ENCODE measurements around the gene TLX1. TPM values are rescaled to one million over a fixed set of nuclear protein-coding genes. Genes with fewer than 3 reads are reported as not detected.

The TLX1 gene
- total RNA-seq, 1 donor from 2014 or later, result not detected

GRCh38 chr10:101112799-101113594 is 18.1 kb upstream of the TLX1 start:
- DNase-seq (ENCODE audit: low read depth) (no peak), FAIRE-seq (no peak)
- no peak overlapping the region for H3K4me3 ChIP-seq (ENCODE audit: low read depth, low read length)
- H3K27me3 ChIP-seq (ENCODE audit: control insufficient read depth, insufficient read depth, low read length), result peaks cover 11% of the 10 kb centered on the region
- no peak for TF ChIP-seq CTCF (IDR thresholded peaks at IDR 0.05; ENCODE audit: insufficient read depth, low read length, severe bottlenecking)
- no peaks in the 10 kb centered on the region for H3K36me3 ChIP-seq (ENCODE audit: control insufficient read depth, insufficient read depth, low read length)

GRCh38 chr10:101113890-101114403 is 17.2 kb upstream of the TLX1 start:
- TF ChIP-seq CTCF (IDR thresholded peaks at IDR 0.05; ENCODE audit: insufficient read depth, low read length, severe bottlenecking), result no peak
- H3K27me3 ChIP-seq (ENCODE audit: control insufficient read depth, insufficient read depth, low read length), result peaks cover 11% of the 10 kb centered on the region
- DNase-seq (ENCODE audit: low read depth) (no peak), FAIRE-seq (no peak)
- no peaks in the 10 kb centered on the region for H3K36me3 ChIP-seq (ENCODE audit: control insufficient read depth, insufficient read depth, low read length)
- H3K4me3 ChIP-seq (ENCODE audit: low read depth, low read length), result no peak overlapping the region

- FAIRE-seq, result no peak
Measured at GRCh38 chr10:101114646-101115045, 16.5 kb upstream of the TLX1 start.

GRCh38 chr10:101116754-101117153 is 14.3 kb upstream of the TLX1 start:
- H3K27me3 ChIP-seq (ENCODE audit: control insufficient read depth, insufficient read depth, low read length), result peaks cover 22% of the 10 kb centered on the region
- DNase-seq (ENCODE audit: low read depth) (no peak), FAIRE-seq (no peak)
- no peaks in the 10 kb centered on the region for H3K36me3 ChIP-seq (ENCODE audit: control insufficient read depth, insufficient read depth, low read length)
- no peak for TF ChIP-seq CTCF (IDR thresholded peaks at IDR 0.05; ENCODE audit: insufficient read depth, low read length, severe bottlenecking)
- no peak overlapping the region for H3K4me3 ChIP-seq (ENCODE audit: low read depth, low read length)

More at GRCh38 chr10:101114646-101115045, 16.5 kb upstream of the TLX1 start:
- Histone ChIP-seq H3K27me3 (ENCODE audit: control insufficient read depth, insufficient read depth, low read length) (peaks cover 11% of the 10 kb centered on the region), H3K36me3 (ENCODE audit: control insufficient read depth, insufficient read depth, low read length) (no peaks in the 10 kb centered on the region), H3K4me3 (ENCODE audit: low read depth, low read length) (no peak overlapping the region)
- DNase-seq (ENCODE audit: low read depth), result no peak
- no peak for TF ChIP-seq CTCF (IDR thresholded peaks at IDR 0.05; ENCODE audit: insufficient read depth, low read length, severe bottlenecking)

- no peak for FAIRE-seq
- Histone ChIP-seq H3K27me3 (ENCODE audit: control insufficient read depth, insufficient read depth, low read length) (peaks cover 34% of the 10 kb centered on the region), H3K4me3 (ENCODE audit: low read depth, low read length) (no peak overlapping the region), H3K36me3 (ENCODE audit: control insufficient read depth, insufficient read depth, low read length) (no peaks in the 10 kb centered on the region)
- no peak for TF ChIP-seq CTCF (IDR thresholded peaks at IDR 0.05; ENCODE audit: insufficient read depth, low read length, severe bottlenecking)
- DNase-seq (ENCODE audit: low read depth), result no peak
Measured at GRCh38 chr10:101118031-101118430, 13.1 kb upstream of the TLX1 start.
